HCT116 (cell line): ENCODE measurements around the gene FGD5. TPM values are rescaled to one million over a fixed set of nuclear protein-coding genes. Genes with fewer than 3 reads are reported as not detected.

ENCODE experiments used
- ATAC-seq: fragments of 200-7000 bp; cut with Tn5 transposase; 2 replicates; pipeline ENCODE4 v1.9.1; 2020; ENCODE audit warnings: mild to moderate bottlenecking, moderate library complexity
- BruUV-seq: library from RNA; stranded (reverse); fragments of 400-500 nt; replicated peaks from 2 replicates; lab custom pipeline; 2021; lab: Mats Ljungman, UMichigan
- CTCF ChIA-PET: fragments of 300-600 bp; sonication (Branson Sonifier 250); formaldehyde crosslinking; loops from one replicate; lab custom pipeline; 2021; ENCODE audit warnings: antibody characterized with exemption; lab: Charles Lee
- POLR2A ChIA-PET: fragments of 300-600, 350-600 bp; sonication (Branson Sonifier 250); formaldehyde crosslinking; loops from one replicate; lab custom pipeline; 2021; ENCODE audit warnings: antibody characterized with exemption; lab: Charles Lee
- RAD21 ChIA-PET, 2 experiments: fragments of 300-600 bp; sonication (Branson Sonifier 250); formaldehyde crosslinking; loops; one replicate each; lab custom pipeline; 2023; ENCODE audit warnings: low total read pairs in 2 of 2; ENCODE audit not compliant: uncharacterized antibody in 2 of 2, unreplicated experiment in 2 of 2, low non-redundant PET in 1 of 2; lab: Charles Lee
- DNase-seq: peaks from one replicate; pipeline ENCODE4 v3.0.0-alpha.2; 2010; ENCODE audit warnings: low read depth, low spot score
- H2AFZ ChIP-seq: fragments of 200-600 bp; shearing (Covaris generic), sonication (generic); 2 replicates; pipeline ENCODE4 v1.6.1; 2017; ENCODE audit warnings: low read depth, mixed run types, mixed read lengths, antibody characterized with exemption, low read length; ENCODE audit not compliant: poor library complexity, severe bottlenecking
- H3K27ac ChIP-seq: 2 replicates; pipeline ENCODE4 v1.5.1; 2012; ENCODE audit warnings: low read depth, low read length
- H3K27me3 ChIP-seq: fragments of 200-600 bp; sonication (generic); 2 replicates; pipeline ENCODE4 v1.6.1; 2016; ENCODE audit warnings: mixed run types, low read length, mixed read lengths; ENCODE audit not compliant: insufficient read depth
- H3K36me3 ChIP-seq, 2 experiments: fragments of 200-500 bp in 1 of 2; fragments of 200-600 bp in 1 of 2; sonication (Bioruptor generic) in 1 of 2; sonication (generic) in 1 of 2; 2 replicates each; pipeline versions ENCODE4 v1.5.1 to v1.6.1; 2014 to 2016; ENCODE audit warnings: low read length in 2 of 2, inconsistent platforms in 1 of 2, mixed read lengths in 1 of 2, mixed run types in 1 of 2; ENCODE audit not compliant: insufficient read depth in 2 of 2, control insufficient read depth in 1 of 2
- H3K4me1 ChIP-seq, 2 experiments: fragments of 200-600 bp in 1 of 2; sonication (generic) in 1 of 2; 2 replicates each; pipeline versions ENCODE4 v1.5.1 to v1.6.1; 2012 to 2017; ENCODE audit warnings: low read length in 2 of 2, inconsistent platforms in 1 of 2, mild to moderate bottlenecking in 1 of 2, mixed read lengths in 1 of 2, mixed run types in 1 of 2, moderate library complexity in 1 of 2; ENCODE audit not compliant: insufficient read depth in 2 of 2, control insufficient read depth in 1 of 2
- H3K4me2 ChIP-seq: fragments of 200-600 bp; sonication (generic); 2 replicates; pipeline ENCODE4 v1.6.1; 2017; ENCODE audit warnings: mixed run types, low read length, mixed read lengths
- H3K4me3 ChIP-seq, 2 experiments: fragments of 200-600 bp in 1 of 2; sonication (generic) in 1 of 2; replicated peaks in 1 of 2; 2 replicates each; pipeline ENCODE4 v1.5.1; 2011 to 2016; ENCODE audit warnings: low read length in 2 of 2, control low read depth in 1 of 2, low read depth in 1 of 2, mild to moderate bottlenecking in 1 of 2, mixed read lengths in 1 of 2, mixed run types in 1 of 2
- H3K79me2 ChIP-seq: fragments of 200-600 bp; sonication (generic); 2 replicates; pipeline ENCODE4 v1.6.1; 2017; ENCODE audit warnings: mild to moderate bottlenecking, mixed run types, low read length, moderate library complexity, mixed read lengths; ENCODE audit not compliant: insufficient read depth
- H3K9ac ChIP-seq: fragments of 200-600 bp; sonication (generic); 2 replicates; pipeline ENCODE4 v1.6.1; 2016; ENCODE audit warnings: low read length, mixed read lengths
- H3K9me2 ChIP-seq: fragments of 200-600 bp; sonication (generic), shearing (Covaris generic); 2 replicates; pipeline ENCODE4 v1.6.1; 2017; ENCODE audit warnings: mixed run types, mild to moderate bottlenecking, moderate library complexity; ENCODE audit not compliant: insufficient read depth
- H3K9me3 ChIP-seq, 2 experiments: fragments of 200-500 bp in 1 of 2; fragments of 200-600 bp in 1 of 2; sonication (Bioruptor generic) in 1 of 2; sonication (generic) in 1 of 2; 2 replicates each; pipeline ENCODE4 v1.6.1; 2014 to 2017; ENCODE audit warnings: low read length in 2 of 2, mixed read lengths in 2 of 2, inconsistent platforms in 1 of 2, low read depth in 1 of 2, mild to moderate bottlenecking in 1 of 2, mixed run types in 1 of 2, moderate library complexity in 1 of 2; ENCODE audit not compliant: control insufficient read depth in 1 of 2, insufficient read depth in 1 of 2
- H4K20me1 ChIP-seq: fragments of 200-600 bp; sonication (generic), shearing (Covaris generic); 2 replicates; pipeline ENCODE4 v1.6.1; 2017; ENCODE audit warnings: mixed run types, mild to moderate bottlenecking, moderate library complexity; ENCODE audit not compliant: insufficient read depth
- CBX3 ChIP-seq: IDR thresholded peaks from 2 replicates; pipeline ENCODE4 v1.6.1; 2012; ENCODE audit warnings: low read depth
- CEBPB ChIP-seq: IDR thresholded peaks from 2 replicates; pipeline ENCODE4 v1.6.1; 2012; ENCODE audit warnings: low read depth
- CTCF ChIP-seq, 3 experiments: fragments of 200-600 bp in 1 of 3; sonication (generic) in 1 of 3; IDR thresholded peaks in 2 of 3; conservative IDR thresholded peaks in 1 of 3; 2 replicates each; pipeline ENCODE4 v1.5.1; 2012 to 2017; ENCODE audit warnings: low read depth in 2 of 3, low read length in 2 of 3, antibody characterized with exemption in 1 of 3, borderline replicate concordance in 1 of 3, control low read depth in 1 of 3, mild to moderate bottlenecking in 1 of 3, mixed read lengths in 1 of 3, mixed run types in 1 of 3, moderate library complexity in 1 of 3; ENCODE audit not compliant: insufficient read depth in 1 of 3
- ELF1 ChIP-seq: IDR thresholded peaks from 2 replicates; pipeline ENCODE4 v1.6.1; 2012; ENCODE audit warnings: low read depth, borderline replicate concordance
- EZH2 ChIP-seq: fragments of 200-600 bp; sonication (generic); IDR thresholded peaks from 2 replicates; pipeline ENCODE4 v1.6.1; 2017; ENCODE audit warnings: antibody characterized with exemption, mixed run types
- FOSL1 ChIP-seq: IDR thresholded peaks from 2 replicates; pipeline ENCODE4 v1.6.1; 2012; ENCODE audit warnings: low read depth
- JUND ChIP-seq: IDR thresholded peaks from 2 replicates; pipeline ENCODE4 v1.6.1; 2012
- MAX ChIP-seq: IDR thresholded peaks from 2 replicates; pipeline ENCODE4 v1.6.1; 2012
- POLR2A ChIP-seq: IDR thresholded peaks from 2 replicates; pipeline ENCODE4 v1.7.0; 2011; ENCODE audit warnings: borderline replicate concordance; ENCODE audit not compliant: insufficient read depth, insufficient read length; ENCODE audit errors: extremely low read depth
- POLR2AphosphoS5 ChIP-seq: IDR thresholded peaks from 2 replicates; pipeline ENCODE4 v1.6.1; 2011; ENCODE audit warnings: mild to moderate bottlenecking, low read depth, low read length, moderate library complexity
- RAD21 ChIP-seq: IDR thresholded peaks from 2 replicates; pipeline ENCODE4 v1.6.1; 2012; ENCODE audit warnings: low read depth, mild to moderate bottlenecking
- REST ChIP-seq: IDR thresholded peaks from 2 replicates; pipeline ENCODE4 v1.6.1; 2012; ENCODE audit warnings: low read depth
- SIN3A ChIP-seq: IDR thresholded peaks from 2 replicates; pipeline ENCODE4 v1.6.1; 2012; ENCODE audit warnings: low read depth
- SP1 ChIP-seq: IDR thresholded peaks from 2 replicates; pipeline ENCODE4 v1.6.1; 2012; ENCODE audit warnings: low read depth
- SRF ChIP-seq: IDR thresholded peaks from 2 replicates; pipeline ENCODE4 v1.6.1; 2012; ENCODE audit warnings: low read depth
- TCF7L2 ChIP-seq: IDR thresholded peaks from 2 replicates; pipeline ENCODE4 v1.7.0; 2011; ENCODE audit warnings: borderline replicate concordance, inconsistent platforms; ENCODE audit not compliant: insufficient read depth, insufficient read length; ENCODE audit errors: extremely low read depth
- YY1 ChIP-seq: IDR thresholded peaks from 2 replicates; pipeline ENCODE4 v1.6.1; 2011; ENCODE audit warnings: low read length, low read depth, moderate library complexity, mild to moderate bottlenecking; ENCODE audit not compliant: insufficient replicate concordance; ENCODE audit errors: extremely low read depth
- ZBTB33 ChIP-seq: IDR thresholded peaks from 2 replicates; pipeline ENCODE4 v1.6.1; 2011; ENCODE audit warnings: mild to moderate bottlenecking, low read length, moderate library complexity; ENCODE audit not compliant: insufficient replicate concordance; ENCODE audit errors: extremely low read depth
- ZFX ChIP-seq: fragments of 450-650 bp; IDR thresholded peaks from 2 replicates; pipeline ENCODE4 v1.6.1; 2017
- ZNF274 ChIP-seq: fragments of 200-500 bp; sonication (Bioruptor generic); IDR thresholded peaks from 2 replicates; pipeline ENCODE4 v1.6.1; 2014; ENCODE audit warnings: mild to moderate bottlenecking, low read depth, low read length, inconsistent platforms
- intact Hi-C: fragments of 100-400 bp; cut with micrococcal nuclease; formaldehyde crosslinking; loops from 2 replicates; pipeline ENCODE4 v1.10.0; 2022
- total RNA-seq: library from RNA; stranded (reverse); gene quantifications from one replicate; pipeline ENCODE4 v1.2.1, GENCODE V29; 2021; ENCODE audit not compliant: unreplicated experiment

FGD5 gene
- total RNA-seq, 1 experiment from 2014 or later, result 0.22 TPM

GRCh38 chr3:14875411-14876175, 56.8 kb downstream of the FGD5 start:
- intact Hi-C loops, result no loop called here
- Histone ChIP-seq H3K27me3 (peaks cover 5% of the 10 kb centered on the region; the same call in 1 of the 2 replicates), H3K36me3 (no peaks in the 10 kb centered on the region), H3K4me1 (peaks cover 0 to 8% of the 10 kb centered on the region in 2 experiments; a peak in 1 of 4 replicates), H3K4me2 (no peak overlapping the region), H3K9me2 (no peaks in the 10 kb centered on the region), H3K9ac (no peak overlapping the region), H4K20me1 (no peaks in the 10 kb centered on the region), H3K4me3 (no peak overlapping the region), H3K27ac (no peak overlapping the region), H3K9me3 (no peaks in the 10 kb centered on the region), H3K79me2 (no peaks in the 10 kb centered on the region), H2AFZ (no peak overlapping the region)
- no TSS peak for BruUV-seq
- ChIA-PET POLR2A (no interaction called here), RAD21 (no interaction called here)
- TF ChIP-seq JUND (no peak), SIN3A (no peak), FOSL1 (no peak), ZBTB33 (no peak), REST (no peak), POLR2A (no peak), MAX (no peak), ELF1 (no peak), SP1 (no peak), CBX3 (no peak), ZFX (no peak), TCF7L2 (no peak), EZH2 (no peak), CEBPB (no peak), YY1 (no peak), ZNF274 (no peak), POLR2AphosphoS5 (no peak), CTCF (IDR thresholded peaks at IDR 0.05 in 2 of 3, conservative IDR thresholded peaks at IDR 0.05 in 1 of 3; ENCODE audit: borderline replicate concordance in 1 of 3, insufficient read depth in 1 of 3, low read depth in 2 of 3, low read length in 2 of 3) (no peak), RAD21 (no peak), SRF (no peak)
- TF ChIP-seq, all 23 proteins: peak for 0
- ATAC-seq, result no peak
- CTCF ChIA-PET, result no interaction called here
- DNase-seq, result no peak
